Testis (tissue), 2 donors: ENCODE data around the gene SCPEP1.

ENCODE experiments used
- POLR2A ChIP-seq: fragments of 450-650 bp; IDR thresholded peaks from one replicate; pipeline ENCODE4 v1.6.1; 2017; ENCODE audit warnings: antibody characterized with exemption, mild to moderate bottlenecking, moderate library complexity
- TF ChIP-seq, protein P1 (sequence below), 3 experiments: fragments of 450-650 bp in 2 of 3; fragments of 200-600 bp in 1 of 3; sonication (generic) in 1 of 3; IDR thresholded peaks; one replicate each; pipeline ENCODE4 v1.5.1; 2016 to 2019; ENCODE audit warnings: antibody characterized with exemption in 3 of 3, mild to moderate bottlenecking in 2 of 3, moderate library complexity in 1 of 3

DNA sequence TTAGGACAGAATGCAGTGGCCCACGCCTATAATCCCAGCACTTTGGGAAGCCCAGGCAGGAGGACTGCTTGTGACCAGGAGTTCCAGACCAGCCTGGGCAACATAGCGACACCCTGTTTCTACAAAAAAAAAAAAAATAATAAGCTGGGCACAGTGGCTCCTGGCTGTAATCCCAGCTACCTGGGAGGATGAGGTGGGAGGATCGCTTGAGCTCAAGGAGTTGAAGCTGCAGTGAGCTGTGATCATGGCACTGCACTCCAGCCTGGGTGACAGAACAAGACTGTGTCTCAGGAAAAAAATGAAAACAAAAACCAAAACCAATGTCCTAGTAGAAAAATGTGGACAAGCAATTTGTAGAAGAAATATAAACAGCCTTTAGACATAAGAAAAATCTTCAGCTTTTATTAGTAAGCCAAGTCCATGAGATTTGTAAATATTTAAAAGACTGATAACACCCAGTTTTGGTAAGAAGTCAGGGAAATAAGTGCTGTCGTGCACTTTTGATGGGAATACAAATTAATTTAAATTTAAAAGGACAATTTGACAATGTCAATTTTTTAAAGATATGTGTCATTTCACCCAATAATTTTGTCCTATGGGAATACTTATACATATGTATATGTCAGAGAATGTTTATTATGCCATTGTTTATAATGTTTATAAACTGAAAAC lies 11.1 kb downstream of the SCPEP1 start:
- TF ChIP-seq, protein P1, sequence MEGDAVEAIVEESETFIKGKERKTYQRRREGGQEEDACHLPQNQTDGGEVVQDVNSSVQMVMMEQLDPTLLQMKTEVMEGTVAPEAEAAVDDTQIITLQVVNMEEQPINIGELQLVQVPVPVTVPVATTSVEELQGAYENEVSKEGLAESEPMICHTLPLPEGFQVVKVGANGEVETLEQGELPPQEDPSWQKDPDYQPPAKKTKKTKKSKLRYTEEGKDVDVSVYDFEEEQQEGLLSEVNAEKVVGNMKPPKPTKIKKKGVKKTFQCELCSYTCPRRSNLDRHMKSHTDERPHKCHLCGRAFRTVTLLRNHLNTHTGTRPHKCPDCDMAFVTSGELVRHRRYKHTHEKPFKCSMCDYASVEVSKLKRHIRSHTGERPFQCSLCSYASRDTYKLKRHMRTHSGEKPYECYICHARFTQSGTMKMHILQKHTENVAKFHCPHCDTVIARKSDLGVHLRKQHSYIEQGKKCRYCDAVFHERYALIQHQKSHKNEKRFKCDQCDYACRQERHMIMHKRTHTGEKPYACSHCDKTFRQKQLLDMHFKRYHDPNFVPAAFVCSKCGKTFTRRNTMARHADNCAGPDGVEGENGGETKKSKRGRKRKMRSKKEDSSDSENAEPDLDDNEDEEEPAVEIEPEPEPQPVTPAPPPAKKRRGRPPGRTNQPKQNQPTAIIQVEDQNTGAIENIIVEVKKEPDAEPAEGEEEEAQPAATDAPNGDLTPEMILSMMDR (IDR thresholded peaks at IDR 0.05): no peak
- TF ChIP-seq POLR2A: no peak
